HUDEP-2 (cell line): Measurements from ENCODE around the gene PMPCB.

Source experiments
- DNase-seq, 76 experiments: peaks; one replicate each; lab custom pipeline; 2025; ENCODE audit not compliant: unreplicated experiment in 76 of 76; lab: John Stamatoyannopoulos, UW

The PMPCB gene

GRCh38 chr7:103317009-103317408 is 19.8 kb downstream of the PMPCB start:
- no peak for DNase-seq

GRCh38 chr7:103325744-103326143 is 28.5 kb downstream of the PMPCB start:
- DNase-seq, result no peak

GRCh38 chr7:103336761-103337160 is 39.5 kb downstream of the PMPCB start:
- DNase-seq, result no peak

- no peak for DNase-seq
Observed at GRCh38 chr7:103338864-103339263, 41.6 kb downstream of the PMPCB start.

- no peak for DNase-seq
Observed at GRCh38 chr7:103341466-103341865, 44.2 kb downstream of the PMPCB start.

GRCh38 chr7:103343332-103343731 is 46.1 kb downstream of the PMPCB start:
- DNase-seq, result no peak

- peak in 15 of 76 experiments; percentile 1 to 45 (median 10) for DNase-seq
Observed at GRCh38 chr7:103343758-103344452, 46.7 kb downstream of the PMPCB start.

- DNase-seq, result peak in 75 of 76 experiments; percentile 11 to 87 (median 74)
Observed at GRCh38 chr7:103344453-103345149, 47.4 kb downstream of the PMPCB start, which contains the start of gene DNAJC2. Gene DNAJC2, minus strand, starts transcription at chr7:103344767. Its CDS starts 145 bp downstream, at chr7:103344622.

- no peak for DNase-seq
Observed at GRCh38 chr7:103346396-103346795, 49.2 kb downstream of the PMPCB start.

- peak in 75 of 76 experiments; percentile 24 to 90 (median 74) for DNase-seq
Observed at GRCh38 chr7:103347507-103348267, 50.5 kb downstream of the PMPCB start, which contains the start of gene PSMC2. Gene PSMC2, plus strand, starts transcription at chr7:103347643. Its CDS starts 69 bp downstream, at chr7:103347712.

GRCh38 chr7:103348452-103348851 is 51.2 kb downstream of the PMPCB start:
- peak in 6 of 76 experiments; percentile 5 to 16 (median 10) for DNase-seq

GRCh38 chr7:103348959-103349358 is 51.7 kb downstream of the PMPCB start:
- no peak for DNase-seq

- DNase-seq, result no peak
Observed at GRCh38 chr7:103349805-103350204, 52.6 kb downstream of the PMPCB start.
